GM12878 (cell line): Measurements from ENCODE around the gene ATXN7L1. TPM values are rescaled to one million over a fixed set of nuclear protein-coding genes. Genes with fewer than 3 reads are reported as not detected.

Source experiments
- ATAC-seq: fragments of 200-7000 bp; cut with Tn5 transposase; 3 replicates; pipeline ENCODE4 v1.9.1; 2020; ENCODE audit warnings: mild to moderate bottlenecking, moderate library complexity
- BruUV-seq: library from RNA; stranded (reverse); fragments of 400-500 nt; replicated peaks from 2 replicates; lab custom pipeline; 2021; lab: Mats Ljungman, UMichigan
- CTCF ChIA-PET: fragments of 300-600 bp; sonication (Branson Sonifier 250); formaldehyde crosslinking; extraction: SDS; loops from one replicate; lab custom pipeline; 2021; ENCODE audit warnings: inconsistent platforms; lab: Yijun Ruan, JAX
- POLR2A ChIA-PET: fragments of 350-600 bp; formaldehyde crosslinking; extraction: SDS; loops from one replicate; lab custom pipeline; 2021; ENCODE audit warnings: inconsistent platforms; lab: Charles Lee
- RAD21 ChIA-PET: fragments of 300-600 bp; sonication (Branson Sonifier 250); formaldehyde crosslinking; loops from one replicate; lab custom pipeline; 2023; ENCODE audit warnings: antibody characterized with exemption; ENCODE audit not compliant: unreplicated experiment; lab: Charles Lee
- SMC1A ChIA-PET: fragments of 300-600 bp; sonication (Branson Sonifier 250); formaldehyde crosslinking; loops from one replicate; lab custom pipeline; 2023; ENCODE audit not compliant: unreplicated experiment, uncharacterized antibody; lab: Charles Lee
- DNase-seq: peaks from one replicate; pipeline ENCODE4 v3.0.0-alpha.2; 2011; ENCODE audit warnings: low read depth, low spot score
- FAIRE-seq: peaks from 3 replicates; lab custom pipeline; 2011; peaks lifted over from hg19 to GRCh38; lab: Jason Lieb, UNC
- H2AFZ ChIP-seq: 2 replicates; pipeline ENCODE4 v1.6.0; 2011; ENCODE audit warnings: low read depth, low read length, control low read depth; ENCODE audit not compliant: control insufficient read depth
- H3K27ac ChIP-seq: 2 replicates; pipeline ENCODE4 v1.5.1; 2011; ENCODE audit warnings: control low read depth; ENCODE audit not compliant: control insufficient read depth, insufficient read depth
- H3K27me3 ChIP-seq, 2 experiments: replicated peaks in 1 of 2; 2 replicates each; pipeline versions ENCODE4 v1.6.0 to v1.6.1; 2011; ENCODE audit warnings: low read length in 1 of 2; ENCODE audit not compliant: control insufficient read depth in 2 of 2, insufficient read depth in 2 of 2
- H3K36me3 ChIP-seq, 2 experiments: 2 replicates each; pipeline ENCODE4 v1.5.1; 2011; ENCODE audit warnings: low read length in 1 of 2; ENCODE audit not compliant: control insufficient read depth in 2 of 2, insufficient read depth in 2 of 2
- H3K4me1 ChIP-seq: 2 replicates; pipeline ENCODE4 v1.6.1; 2011; ENCODE audit warnings: mild to moderate bottlenecking, low read length, moderate library complexity, mixed read lengths; ENCODE audit not compliant: control insufficient read depth, insufficient read depth
- H3K4me2 ChIP-seq: 2 replicates; pipeline ENCODE4 v1.6.0; 2011; ENCODE audit warnings: control low read depth; ENCODE audit not compliant: control insufficient read depth, insufficient read depth
- H3K4me3 ChIP-seq: fragments of 200-600 bp; sonication (generic); 2 replicates; pipeline ENCODE4 v1.5.1; 2016
- H3K79me2 ChIP-seq: 2 replicates; pipeline ENCODE4 v1.6.0; 2011; ENCODE audit warnings: low read length; ENCODE audit not compliant: control insufficient read depth, insufficient read depth
- H3K9ac ChIP-seq: 2 replicates; pipeline ENCODE4 v1.8.0; 2011; ENCODE audit warnings: low read length, control low read depth, mixed read lengths; ENCODE audit not compliant: control insufficient read depth, insufficient read depth
- H3K9me3 ChIP-seq: replicated peaks from 3 replicates; pipeline ENCODE4 v1.5.1; 2011; ENCODE audit warnings: mild to moderate bottlenecking, low read length; ENCODE audit not compliant: control insufficient read depth, insufficient read depth
- H4K20me1 ChIP-seq: 2 replicates; pipeline ENCODE4 v1.6.0; 2011; ENCODE audit not compliant: control insufficient read depth, insufficient read depth
- ATF7 ChIP-seq: fragments of 450-650 bp; IDR thresholded peaks from 2 replicates; pipeline ENCODE4 v1.6.1; 2016; ENCODE audit warnings: low read depth, mild to moderate bottlenecking
- FOXK2 ChIP-seq: fragments of 450-650 bp; IDR thresholded peaks from 2 replicates; pipeline ENCODE4 v1.6.1; 2017; ENCODE audit warnings: mild to moderate bottlenecking, moderate library complexity
- POLR2AphosphoS5 ChIP-seq: IDR thresholded peaks from 2 replicates; pipeline ENCODE4 v1.6.1; 2011; ENCODE audit warnings: mild to moderate bottlenecking, low read length, inconsistent platforms
- SMC3 ChIP-seq: IDR thresholded peaks from 2 replicates; pipeline ENCODE4 v1.6.1; 2011; ENCODE audit warnings: low read length, improper control_type of control experiment, borderline replicate concordance
- SUPT20H ChIP-seq: IDR thresholded peaks from 2 replicates; pipeline ENCODE4 v1.6.1; 2011; ENCODE audit warnings: low read depth, mild to moderate bottlenecking, low read length, moderate library complexity, borderline replicate concordance; ENCODE audit not compliant: control insufficient read depth
- TCF12 ChIP-seq: IDR thresholded peaks from 2 replicates; pipeline ENCODE4 v1.6.1; 2011; ENCODE audit warnings: low read depth, mild to moderate bottlenecking, low read length
- WGBS: methylation state at CpG from one replicate; pipeline ENCODE4 v1.1.6; 2016; ENCODE audit warnings: low lambda C conversion rate; ENCODE audit not compliant: insufficient replicate concordance, insufficient coverage; ENCODE audit errors: missing lambda C conversion rate; 5-methylcytosine and 5-hydroxymethylcytosine counted together
- in situ Hi-C: fragments of 300-500 bp; cut with MboI; formaldehyde crosslinking; loops from 9 replicates; pipeline ENCODE4 v1.14.3; 2018; ENCODE audit warnings: mixed read lengths
- intact Hi-C: fragments of 100-400 bp; cut with micrococcal nuclease; formaldehyde crosslinking; loops from one replicate; pipeline ENCODE4 v1.14.2; 2022; ENCODE audit not compliant: unreplicated experiment
- polyA plus RNA-seq, 11 experiments: library from polyadenylated mRNA; depleted of rRNA in 4 of 11; unstranded in 6 of 11; stranded (reverse) in 5 of 11; fragments of >200 nt; fragmentation: Nextera tagmentation in 4 of 11; fragmentation: Illumina TruSeq in 1 of 11; extraction: Ambion mirVana in 4 of 11; extraction: Trizol in 1 of 11; gene quantifications; 1 replicate in 1 of 11; 2 replicates in 10 of 11; pipeline versions ENCODE4 v1.2.1 to v1.2.3, GENCODE V29; 2011 to 2016; ENCODE audit warnings: inconsistent platforms in 2 of 11, missing spikeins in 2 of 11, low read depth in 1 of 11
- total RNA-seq, 4 experiments: library from RNA; depleted of rRNA in 3 of 4; stranded (reverse); fragments of >200 nt in 3 of 4; fragmentation: Illumina TruSeq in 1 of 4; extraction: Trizol in 1 of 4; gene quantifications; 2 replicates each; pipeline versions ENCODE4 v1.2.1 to v1.2.3, GENCODE V29; 2013 to 2021
- TF ChIP-seq, protein P1 (sequence below): IDR thresholded peaks from 2 replicates; pipeline ENCODE4 v1.6.1; 2011; ENCODE audit warnings: low read depth, mild to moderate bottlenecking, low read length, moderate library complexity, borderline replicate concordance; ENCODE audit errors: extremely low read depth

The ATXN7L1 gene
- total and polyA plus RNA-seq, 10 of the 15 experiments (the other 5 are each of a cell fraction or from before 2014, with no cell fraction given) = 0.40 to 2.9 (median 1.2) TPM

DNA sequence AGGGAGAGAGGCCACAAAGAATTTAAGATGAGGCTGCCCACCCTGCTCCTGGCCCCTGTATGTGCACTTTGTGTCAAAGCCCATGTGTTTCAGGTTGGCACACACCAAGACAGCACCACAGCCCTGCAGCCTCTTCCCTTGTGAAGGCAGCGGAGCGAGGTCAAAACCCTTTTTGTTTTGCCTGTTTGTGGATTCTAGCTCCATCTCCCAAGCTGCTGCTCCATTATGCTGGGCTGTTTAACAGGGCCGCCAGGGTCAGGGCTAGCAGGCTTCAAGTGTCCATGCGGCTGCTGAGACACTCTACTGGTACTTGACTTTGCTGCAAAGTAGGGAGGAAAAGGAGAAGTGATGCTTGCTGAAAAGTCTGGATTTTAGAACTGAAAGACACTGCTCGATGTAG is 152.8 kb downstream of the ATXN7L1 start:
- CTCF ChIA-PET = interaction anchor here (1.1 kb wide), 1 partner anchor 66 kb away, joined by 3 read pairs; no protein-coding TSS in a partner anchor
- POLR2A ChIA-PET = no interaction called here
- Histone ChIP-seq H3K4me3 (no peak overlapping the region), H4K20me1 (no peaks in the 10 kb centered on the region), H3K9me3 (no peaks in the 10 kb centered on the region), H2AFZ (no peak overlapping the region), H3K27me3 (peaks cover 2 to 3% of the 10 kb centered on the region in 2 experiments), H3K4me1 (no peaks in the 10 kb centered on the region), H3K9ac (no peak overlapping the region), H3K36me3 (no peaks in the 10 kb centered on the region), H3K79me2 (no peaks in the 10 kb centered on the region), H3K27ac (no peak overlapping the region), H3K4me2 (no peak overlapping the region)
- no peak for DNase-seq
- RAD21 ChIA-PET = no interaction called here
- intact Hi-C loops (no loop called here), in situ Hi-C loops (no loop called here)
- WGBS = 62% methylated on average over 5 of the region's 5 CpGs
- SMC1A ChIA-PET = no interaction called here
- no TSS peak for BruUV-seq
- no peak for FAIRE-seq
- TF ChIP-seq FOXK2 = no peak
- no peak for TF ChIP-seq TCF12
- TF ChIP-seq SMC3 = no peak
- no peak for ATAC-seq

DNA sequence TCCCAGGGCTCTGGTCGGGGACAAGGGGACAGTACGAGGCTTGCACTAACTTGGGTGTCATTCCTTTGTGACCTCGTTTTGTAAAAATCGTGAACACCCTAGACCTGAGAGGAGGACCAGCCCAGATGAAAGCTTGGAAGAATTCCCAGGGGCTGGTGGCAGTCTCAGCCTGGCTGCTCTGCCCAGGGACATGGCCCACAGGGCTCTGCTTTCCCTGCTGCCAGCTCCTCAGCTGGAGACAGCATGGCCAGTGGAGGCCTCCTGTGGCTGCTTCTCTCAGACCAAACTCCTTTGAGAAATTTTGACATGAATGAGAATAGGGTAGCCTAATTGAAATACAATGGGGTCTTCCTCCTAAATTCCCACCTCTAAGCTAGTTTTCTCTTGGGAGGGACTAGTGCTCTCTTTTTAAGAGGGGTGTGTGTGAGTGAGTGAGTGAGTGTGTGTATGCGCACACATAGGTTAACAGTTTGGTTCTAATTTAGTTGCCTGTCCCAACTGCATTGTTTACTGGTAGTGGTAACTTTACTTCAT is 154.8 kb downstream of the ATXN7L1 start:
- H3K9ac ChIP-seq = no peak overlapping the region
- CTCF ChIA-PET = no interaction called here
- H3K4me2 ChIP-seq = no peak overlapping the region
- H3K79me2 ChIP-seq = no peaks in the 10 kb centered on the region
- SMC1A ChIA-PET = no interaction called here
- TF ChIP-seq ATF7 = no peak
- TF ChIP-seq POLR2AphosphoS5 = no peak
- TF ChIP-seq, protein P1, sequence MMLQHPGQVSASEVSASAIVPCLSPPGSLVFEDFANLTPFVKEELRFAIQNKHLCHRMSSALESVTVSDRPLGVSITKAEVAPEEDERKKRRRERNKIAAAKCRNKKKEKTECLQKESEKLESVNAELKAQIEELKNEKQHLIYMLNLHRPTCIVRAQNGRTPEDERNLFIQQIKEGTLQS = no peak
- TF ChIP-seq FOXK2 = no peak
- no peak for TF ChIP-seq SUPT20H
- POLR2A ChIA-PET = no interaction called here
- no peak for FAIRE-seq
- H3K27me3 ChIP-seq = peaks cover 2 to 3% of the 10 kb centered on the region in 2 experiments
- no peak overlapping the region for H2AFZ ChIP-seq
- no peak for DNase-seq
- ATAC-seq = no peak
- no peak overlapping the region for H3K27ac ChIP-seq
- H3K36me3 ChIP-seq = no peaks in the 10 kb centered on the region
- H4K20me1 ChIP-seq = no peaks in the 10 kb centered on the region
- BruUV-seq = no TSS peak
- RAD21 ChIA-PET = no interaction called here
- no peaks in the 10 kb centered on the region for H3K4me1 ChIP-seq
- 33% methylated on average over 5 of the region's 5 CpGs for WGBS
- no peaks in the 10 kb centered on the region for H3K9me3 ChIP-seq
- in situ Hi-C loops (no loop called here), intact Hi-C loops (no loop called here)
- no peak overlapping the region for H3K4me3 ChIP-seq
